ENCODE data around the gene LRRC51.

The LRRC51 gene

GRCh38 chr11:72122607-72123006 is 42.0 kb downstream of the LRRC51 start:
- H3K4me1 ChIP-seq (ENCODE audit: control insufficient read depth in 1 of 2, insufficient read depth in 2 of 2, low read length in 2 of 2) = peaks cover 0 to 2% of the 10 kb centered on the region in 2 experiments
- no peak overlapping the region for H3K14ac ChIP-seq (ENCODE audit: low read length)
- no peak overlapping the region for H3K9ac ChIP-seq (ENCODE audit: low read length)
- no peak overlapping the region for H3K4ac ChIP-seq (ENCODE audit: low read depth, low read length)
- WGBS (ENCODE audit: extremely low coverage, insufficient coverage, insufficient read length) = no CpG with 5 or more reads among the region's 1 CpG
- no peak overlapping the region for H2BK12ac ChIP-seq (ENCODE audit: low read length)
- no peak overlapping the region for H3K18ac ChIP-seq (ENCODE audit: low read length)
- H2AK5ac ChIP-seq (ENCODE audit: low read length) = no peak overlapping the region
- no peak overlapping the region for H4K8ac ChIP-seq (ENCODE audit: low read depth, low read length)
- H4K12ac ChIP-seq (ENCODE audit: low read depth, low read length) = no peak overlapping the region
- no peak overlapping the region for H2AFZ ChIP-seq (ENCODE audit: insufficient read depth, low read length, poor library complexity)
- no peak overlapping the region for H3K4me3 ChIP-seq (ENCODE audit: low read depth, low read length)
- no peaks in the 10 kb centered on the region for H3K79me2 ChIP-seq (ENCODE audit: control insufficient read depth, insufficient read depth, low read length, poor library complexity)
- no peak overlapping the region for H3K23ac ChIP-seq (ENCODE audit: low read length)
- peaks cover 6% of the 10 kb centered on the region for H3K9me3 ChIP-seq (ENCODE audit: insufficient read depth, low read depth, low read length)
- no peak overlapping the region for H2BK120ac ChIP-seq (ENCODE audit: insufficient read depth, low read length, poor library complexity)
- no peaks in the 10 kb centered on the region for H3K36me3 ChIP-seq (ENCODE audit: control insufficient read depth in 1 of 2, insufficient read depth in 2 of 2, low read length in 2 of 2)
- no peaks in the 10 kb centered on the region for H3K79me1 ChIP-seq (ENCODE audit: low read length)
- H3K27ac ChIP-seq (ENCODE audit: low read depth, low read length) = no peak overlapping the region
- no peak for DNase-seq
- no peaks in the 10 kb centered on the region for H3K27me3 ChIP-seq (ENCODE audit: insufficient read depth, low read length)
- H3K4me2 ChIP-seq (ENCODE audit: low read length) = no peak overlapping the region
- no peak overlapping the region for H4K91ac ChIP-seq (ENCODE audit: low read depth, low read length)
- H2BK5ac ChIP-seq (ENCODE audit: low read depth, low read length, poor library complexity) = no peak overlapping the region

GRCh38 chr11:72123117-72123653 is 42.5 kb downstream of the LRRC51 start:
- no peak overlapping the region for H3K14ac ChIP-seq (ENCODE audit: low read length)
- no peak overlapping the region for H2AFZ ChIP-seq (ENCODE audit: insufficient read depth, low read length, poor library complexity)
- no peaks in the 10 kb centered on the region for H3K27me3 ChIP-seq (ENCODE audit: insufficient read depth, low read length)
- no peak overlapping the region for H4K12ac ChIP-seq (ENCODE audit: low read depth, low read length)
- H3K9ac ChIP-seq (ENCODE audit: low read length) = no peak overlapping the region
- peaks cover 6% of the 10 kb centered on the region for H3K9me3 ChIP-seq (ENCODE audit: insufficient read depth, low read depth, low read length)
- no peak overlapping the region for H2AK5ac ChIP-seq (ENCODE audit: low read length)
- H4K91ac ChIP-seq (ENCODE audit: low read depth, low read length) = no peak overlapping the region
- no peak overlapping the region for H3K4me3 ChIP-seq (ENCODE audit: low read depth, low read length)
- WGBS (ENCODE audit: extremely low coverage, insufficient coverage, insufficient read length) = no CpG with 5 or more reads among the region's 3 CpGs
- no peak overlapping the region for H2BK5ac ChIP-seq (ENCODE audit: low read depth, low read length, poor library complexity)
- H3K27ac ChIP-seq (ENCODE audit: low read depth, low read length) = no peak overlapping the region
- no peak for DNase-seq
- H3K4ac ChIP-seq (ENCODE audit: low read depth, low read length) = no peak overlapping the region
- H4K8ac ChIP-seq (ENCODE audit: low read depth, low read length) = no peak overlapping the region
- H3K23ac ChIP-seq (ENCODE audit: low read length) = no peak overlapping the region
- no peaks in the 10 kb centered on the region for H3K79me2 ChIP-seq (ENCODE audit: control insufficient read depth, insufficient read depth, low read length, poor library complexity)
- H3K4me1 ChIP-seq (ENCODE audit: control insufficient read depth in 1 of 2, insufficient read depth in 2 of 2, low read length in 2 of 2) = peaks cover 0 to 2% of the 10 kb centered on the region in 2 experiments
- H3K36me3 ChIP-seq (ENCODE audit: control insufficient read depth in 1 of 2, insufficient read depth in 2 of 2, low read length in 2 of 2) = no peaks in the 10 kb centered on the region
- H2BK120ac ChIP-seq (ENCODE audit: insufficient read depth, low read length, poor library complexity) = no peak overlapping the region
- no peak overlapping the region for H3K4me2 ChIP-seq (ENCODE audit: low read length)
- H2BK12ac ChIP-seq (ENCODE audit: low read length) = no peak overlapping the region
- no peak overlapping the region for H3K18ac ChIP-seq (ENCODE audit: low read length)
- H3K79me1 ChIP-seq (ENCODE audit: low read length) = no peaks in the 10 kb centered on the region

GRCh38 chr11:72124046-72124445 is 43.4 kb downstream of the LRRC51 start:
- no peak overlapping the region for H3K9ac ChIP-seq (ENCODE audit: low read length)
- H2BK5ac ChIP-seq (ENCODE audit: low read depth, low read length, poor library complexity) = no peak overlapping the region
- H3K23ac ChIP-seq (ENCODE audit: low read length) = no peak overlapping the region
- H2AFZ ChIP-seq (ENCODE audit: insufficient read depth, low read length, poor library complexity) = no peak overlapping the region
- H3K4me2 ChIP-seq (ENCODE audit: low read length) = no peak overlapping the region
- H3K18ac ChIP-seq (ENCODE audit: low read length) = no peak overlapping the region
- no peak overlapping the region for H4K12ac ChIP-seq (ENCODE audit: low read depth, low read length)
- no peak overlapping the region for H4K91ac ChIP-seq (ENCODE audit: low read depth, low read length)
- H3K27me3 ChIP-seq (ENCODE audit: insufficient read depth, low read length) = no peaks in the 10 kb centered on the region
- no peaks in the 10 kb centered on the region for H3K36me3 ChIP-seq (ENCODE audit: control insufficient read depth in 1 of 2, insufficient read depth in 2 of 2, low read length in 2 of 2)
- H2BK12ac ChIP-seq (ENCODE audit: low read length) = no peak overlapping the region
- no peak for DNase-seq
- WGBS (ENCODE audit: extremely low coverage, insufficient coverage, insufficient read length) = no CpG with 5 or more reads among the region's 6 CpGs
- no peak overlapping the region for H3K27ac ChIP-seq (ENCODE audit: low read depth, low read length)
- H4K8ac ChIP-seq (ENCODE audit: low read depth, low read length) = no peak overlapping the region
- H2AK5ac ChIP-seq (ENCODE audit: low read length) = no peak overlapping the region
- no peaks in the 10 kb centered on the region for H3K79me1 ChIP-seq (ENCODE audit: low read length)
- H3K4ac ChIP-seq (ENCODE audit: low read depth, low read length) = no peak overlapping the region
- H3K79me2 ChIP-seq (ENCODE audit: control insufficient read depth, insufficient read depth, low read length, poor library complexity) = no peaks in the 10 kb centered on the region
- H3K14ac ChIP-seq (ENCODE audit: low read length) = no peak overlapping the region
- no peak overlapping the region for H2BK120ac ChIP-seq (ENCODE audit: insufficient read depth, low read length, poor library complexity)
- H3K4me1 ChIP-seq (ENCODE audit: control insufficient read depth in 1 of 2, insufficient read depth in 2 of 2, low read length in 2 of 2) = peaks cover 0 to 2% of the 10 kb centered on the region in 2 experiments
- H3K4me3 ChIP-seq (ENCODE audit: low read depth, low read length) = no peak overlapping the region
- peaks cover 10% of the 10 kb centered on the region for H3K9me3 ChIP-seq (ENCODE audit: insufficient read depth, low read depth, low read length)

- Histone ChIP-seq H2BK5ac (ENCODE audit: low read depth, low read length, poor library complexity) (no peak overlapping the region), H3K36me3 (ENCODE audit: control insufficient read depth in 1 of 2, insufficient read depth in 2 of 2, low read length in 2 of 2) (no peaks in the 10 kb centered on the region), H2AFZ (ENCODE audit: insufficient read depth, low read length, poor library complexity) (no peak overlapping the region), H3K79me2 (ENCODE audit: control insufficient read depth, insufficient read depth, low read length, poor library complexity) (no peaks in the 10 kb centered on the region), H4K8ac (ENCODE audit: low read depth, low read length) (no peak overlapping the region), H2BK120ac (ENCODE audit: insufficient read depth, low read length, poor library complexity) (no peak overlapping the region), H4K91ac (ENCODE audit: low read depth, low read length) (no peak overlapping the region), H3K4me2 (ENCODE audit: low read length) (no peak overlapping the region), H3K23ac (ENCODE audit: low read length) (no peak overlapping the region), H3K4me1 (ENCODE audit: control insufficient read depth in 1 of 2, insufficient read depth in 2 of 2, low read length in 2 of 2) (peaks cover 0 to 2% of the 10 kb centered on the region in 2 experiments), H3K4ac (ENCODE audit: low read depth, low read length) (no peak overlapping the region), H3K27ac (ENCODE audit: low read depth, low read length) (no peak overlapping the region), H3K79me1 (ENCODE audit: low read length) (no peaks in the 10 kb centered on the region), H2AK5ac (ENCODE audit: low read length) (no peak overlapping the region), H3K27me3 (ENCODE audit: insufficient read depth, low read length) (no peaks in the 10 kb centered on the region), H3K9me3 (ENCODE audit: insufficient read depth, low read depth, low read length) (peaks cover 10% of the 10 kb centered on the region), H3K9ac (ENCODE audit: low read length) (no peak overlapping the region), H2BK12ac (ENCODE audit: low read length) (no peak overlapping the region), H3K14ac (ENCODE audit: low read length) (no peak overlapping the region), H3K18ac (ENCODE audit: low read length) (no peak overlapping the region), H4K12ac (ENCODE audit: low read depth, low read length) (no peak overlapping the region), H3K4me3 (ENCODE audit: low read depth, low read length) (no peak overlapping the region)
- WGBS (ENCODE audit: extremely low coverage, insufficient coverage, insufficient read length) = no CpG with 5 or more reads among the region's 1 CpG
- DNase-seq = peak in 1 of 2 donors; percentile 62
Measured at GRCh38 chr11:72125956-72126355, 45.3 kb downstream of the LRRC51 start.
